Measurements from ENCODE around the gene SLC16A13.

GRCh38 chr17:7029096-7029495 lies 6.7 kb upstream of the SLC16A13 start:
- TF ChIP-seq FOXP2 (optimal IDR thresholded peaks at IDR 0.05; ENCODE audit: borderline replicate concordance, extremely low read depth, extremely low read length, insufficient read depth), result no peak
- no peak for TF ChIP-seq TAF1 (IDR thresholded peaks at IDR 0.05; ENCODE audit: borderline replicate concordance, insufficient read depth, low read length)
- TF ChIP-seq, protein P1, sequence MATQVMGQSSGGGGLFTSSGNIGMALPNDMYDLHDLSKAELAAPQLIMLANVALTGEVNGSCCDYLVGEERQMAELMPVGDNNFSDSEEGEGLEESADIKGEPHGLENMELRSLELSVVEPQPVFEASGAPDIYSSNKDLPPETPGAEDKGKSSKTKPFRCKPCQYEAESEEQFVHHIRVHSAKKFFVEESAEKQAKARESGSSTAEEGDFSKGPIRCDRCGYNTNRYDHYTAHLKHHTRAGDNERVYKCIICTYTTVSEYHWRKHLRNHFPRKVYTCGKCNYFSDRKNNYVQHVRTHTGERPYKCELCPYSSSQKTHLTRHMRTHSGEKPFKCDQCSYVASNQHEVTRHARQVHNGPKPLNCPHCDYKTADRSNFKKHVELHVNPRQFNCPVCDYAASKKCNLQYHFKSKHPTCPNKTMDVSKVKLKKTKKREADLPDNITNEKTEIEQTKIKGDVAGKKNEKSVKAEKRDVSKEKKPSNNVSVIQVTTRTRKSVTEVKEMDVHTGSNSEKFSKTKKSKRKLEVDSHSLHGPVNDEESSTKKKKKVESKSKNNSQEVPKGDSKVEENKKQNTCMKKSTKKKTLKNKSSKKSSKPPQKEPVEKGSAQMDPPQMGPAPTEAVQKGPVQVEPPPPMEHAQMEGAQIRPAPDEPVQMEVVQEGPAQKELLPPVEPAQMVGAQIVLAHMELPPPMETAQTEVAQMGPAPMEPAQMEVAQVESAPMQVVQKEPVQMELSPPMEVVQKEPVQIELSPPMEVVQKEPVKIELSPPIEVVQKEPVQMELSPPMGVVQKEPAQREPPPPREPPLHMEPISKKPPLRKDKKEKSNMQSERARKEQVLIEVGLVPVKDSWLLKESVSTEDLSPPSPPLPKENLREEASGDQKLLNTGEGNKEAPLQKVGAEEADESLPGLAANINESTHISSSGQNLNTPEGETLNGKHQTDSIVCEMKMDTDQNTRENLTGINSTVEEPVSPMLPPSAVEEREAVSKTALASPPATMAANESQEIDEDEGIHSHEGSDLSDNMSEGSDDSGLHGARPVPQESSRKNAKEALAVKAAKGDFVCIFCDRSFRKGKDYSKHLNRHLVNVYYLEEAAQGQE (IDR thresholded peaks at IDR 0.05; ENCODE audit: insufficient read depth in 1 of 2, low read depth in 2 of 2, low read length in 2 of 2), result no peak
- no peak for TF ChIP-seq POLR2AphosphoS5 (IDR thresholded peaks at IDR 0.05; ENCODE audit: low read depth, low read length)
- TF ChIP-seq SIN3A (IDR thresholded peaks at IDR 0.05; ENCODE audit: borderline replicate concordance, insufficient read depth, low read length), result no peak
